CD4-positive, alpha-beta T cell (primary cell): ENCODE measurements around the gene ZC3H13. TPM values are rescaled to one million over a fixed set of nuclear protein-coding genes. Genes with fewer than 3 reads are reported as not detected.

ENCODE experiments used
- ATAC-seq: fragments of 200-7000 bp; cut with Tn5 transposase; one replicate; pipeline ENCODE4 v1.10.0; 2022; ENCODE audit warnings: mild to moderate bottlenecking; ENCODE audit not compliant: poor library complexity
- CTCF ChIA-PET: fragments of 350-600 bp; sonication (Branson Sonifier 250); formaldehyde crosslinking; loops from one replicate; lab custom pipeline; 2021; ENCODE audit warnings: antibody characterized with exemption, inconsistent platforms; lab: Charles Lee
- POLR2A ChIA-PET: fragments of 350-600 bp; sonication (Branson Sonifier 250); formaldehyde crosslinking; loops from one replicate; lab custom pipeline; 2021; ENCODE audit warnings: antibody characterized with exemption, inconsistent platforms; lab: Charles Lee
- DNase-seq, 14 experiments: peaks; one replicate each; pipeline ENCODE4 v3.0.0-alpha.2; 2013 to 2020; ENCODE audit warnings: mixed read lengths in 2 of 14
- H3K27ac ChIP-seq, 2 donors: one replicate each; pipeline versions ENCODE4 v1.5.1 to v1.7.0; 2013; ENCODE audit warnings: low read length in 2 of 2, low read depth in 1 of 2, mild to moderate bottlenecking in 1 of 2
- H3K27me3 ChIP-seq, 2 experiments: 1 replicate in 1 of 2; 2 replicates in 1 of 2; pipeline versions ENCODE4 v1.6.1 to v1.7.0; 2013; ENCODE audit warnings: low read length in 2 of 2, control low read depth in 1 of 2, mild to moderate bottlenecking in 1 of 2, moderate library complexity in 1 of 2; ENCODE audit not compliant: insufficient read depth in 2 of 2, control insufficient read depth in 1 of 2
- H3K36me3 ChIP-seq: one replicate; pipeline ENCODE4 v1.6.1; 2013; ENCODE audit warnings: low read length, control low read depth; ENCODE audit not compliant: insufficient read depth
- H3K4me1 ChIP-seq: one replicate; pipeline ENCODE4 v1.6.1; 2013; ENCODE audit warnings: low read length, control low read depth; ENCODE audit not compliant: insufficient read depth
- H3K4me3 ChIP-seq: one replicate; pipeline ENCODE4 v1.5.1; 2013; ENCODE audit warnings: mild to moderate bottlenecking, low read length, moderate library complexity
- H3K9me3 ChIP-seq, 2 experiments: 1 replicate in 1 of 2; 2 replicates in 1 of 2; pipeline versions ENCODE4 v1.6.1 to v1.7.0; 2013; ENCODE audit warnings: low read length in 2 of 2, mild to moderate bottlenecking in 2 of 2, control low read depth in 1 of 2, moderate library complexity in 1 of 2; ENCODE audit not compliant: control insufficient read depth in 1 of 2, insufficient read depth in 1 of 2
- H3K27ac Mint-ChIP-seq: one replicate; pipeline ENCODE4 v1.8.0; 2020; ENCODE audit warnings: mixed read lengths
- H3K27me3 Mint-ChIP-seq: one replicate; pipeline ENCODE4 v1.8.0; 2021; ENCODE audit warnings: mixed read lengths
- H3K36me3 Mint-ChIP-seq: one replicate; pipeline ENCODE4 v1.8.0; 2021; ENCODE audit warnings: low read depth, mixed read lengths
- H3K4me1 Mint-ChIP-seq: one replicate; pipeline ENCODE4 v1.8.0; 2021; ENCODE audit warnings: low read depth, mixed read lengths
- H3K4me3 Mint-ChIP-seq: one replicate; pipeline ENCODE4 v1.8.0; 2020; ENCODE audit warnings: mild to moderate bottlenecking, mixed read lengths
- H3K9me3 Mint-ChIP-seq: one replicate; pipeline ENCODE4 v1.8.0; 2020; ENCODE audit warnings: mixed read lengths
- intact Hi-C, 2 experiments: fragments of 100-400 bp; cut with DNase I in 1 of 2; cut with micrococcal nuclease in 1 of 2; formaldehyde crosslinking; loops; one replicate each; pipeline versions ENCODE4 v1.15.1 to v1.9.0; 2023 to 2025; cut with DNase I, micrococcal nuclease
- total RNA-seq, 174 experiments: library from RNA in 2 of 174; stranded (reverse) in 2 of 174; gene quantifications; one replicate each; pipeline ENCODE4 v1.2.3 and lab custom pipeline; 2021 to 2026
- TF ChIP-seq, protein P1 (sequence below): fragments of 200-600 bp; IDR thresholded peaks from one replicate; pipeline ENCODE4 v1.8.0; 2022; ENCODE audit warnings: antibody characterized with exemption, mild to moderate bottlenecking

The ZC3H13 gene
- total RNA-seq, 2 experiments from 2014 or later: 36.5 to 43.8 TPM

DNA sequence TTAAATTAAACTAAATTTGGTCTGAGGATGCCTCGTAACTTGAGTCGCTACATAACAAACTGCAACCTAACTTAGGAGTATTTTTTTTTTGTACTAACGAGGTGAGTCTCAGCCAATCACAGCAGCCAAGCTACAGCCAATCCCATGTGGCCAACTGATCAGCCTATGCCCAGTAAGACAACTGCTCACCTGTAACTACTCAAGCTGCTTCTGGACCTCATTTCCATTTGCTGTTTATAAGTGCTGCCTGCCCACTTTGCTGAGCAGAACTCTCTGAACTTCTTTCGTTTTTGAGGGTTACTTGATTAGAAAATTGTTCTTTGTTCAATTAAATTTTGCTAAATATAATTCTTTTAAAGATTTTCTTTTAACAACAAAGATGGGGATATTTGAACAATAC is 48.5 kb upstream of the ZC3H13 start:
- Histone ChIP-seq H3K9me3 (no peaks in the 10 kb centered on the region), H3K27me3 (peaks cover 0 to 3% of the 10 kb centered on the region in 2 experiments), H3K27ac (no peak overlapping the region), H3K4me1 (no peaks in the 10 kb centered on the region), H3K36me3 (no peaks in the 10 kb centered on the region), H3K4me3 (no peak overlapping the region)
- POLR2A ChIA-PET: no interaction called here
- intact Hi-C loops: no loop called here
- H3K36me3 Mint-ChIP-seq: no peaks in the 10 kb centered on the region
- peaks cover 3% of the 10 kb centered on the region for H3K27me3 Mint-ChIP-seq
- no peak for ATAC-seq
- TF ChIP-seq, protein P1, sequence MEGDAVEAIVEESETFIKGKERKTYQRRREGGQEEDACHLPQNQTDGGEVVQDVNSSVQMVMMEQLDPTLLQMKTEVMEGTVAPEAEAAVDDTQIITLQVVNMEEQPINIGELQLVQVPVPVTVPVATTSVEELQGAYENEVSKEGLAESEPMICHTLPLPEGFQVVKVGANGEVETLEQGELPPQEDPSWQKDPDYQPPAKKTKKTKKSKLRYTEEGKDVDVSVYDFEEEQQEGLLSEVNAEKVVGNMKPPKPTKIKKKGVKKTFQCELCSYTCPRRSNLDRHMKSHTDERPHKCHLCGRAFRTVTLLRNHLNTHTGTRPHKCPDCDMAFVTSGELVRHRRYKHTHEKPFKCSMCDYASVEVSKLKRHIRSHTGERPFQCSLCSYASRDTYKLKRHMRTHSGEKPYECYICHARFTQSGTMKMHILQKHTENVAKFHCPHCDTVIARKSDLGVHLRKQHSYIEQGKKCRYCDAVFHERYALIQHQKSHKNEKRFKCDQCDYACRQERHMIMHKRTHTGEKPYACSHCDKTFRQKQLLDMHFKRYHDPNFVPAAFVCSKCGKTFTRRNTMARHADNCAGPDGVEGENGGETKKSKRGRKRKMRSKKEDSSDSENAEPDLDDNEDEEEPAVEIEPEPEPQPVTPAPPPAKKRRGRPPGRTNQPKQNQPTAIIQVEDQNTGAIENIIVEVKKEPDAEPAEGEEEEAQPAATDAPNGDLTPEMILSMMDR: no peak
- H3K4me1 Mint-ChIP-seq: no peaks in the 10 kb centered on the region
- H3K4me3 Mint-ChIP-seq: no peak overlapping the region
- no peak overlapping the region for H3K27ac Mint-ChIP-seq
- no peaks in the 10 kb centered on the region for H3K9me3 Mint-ChIP-seq
- CTCF ChIA-PET: no interaction called here
- DNase-seq: no peak

DNA sequence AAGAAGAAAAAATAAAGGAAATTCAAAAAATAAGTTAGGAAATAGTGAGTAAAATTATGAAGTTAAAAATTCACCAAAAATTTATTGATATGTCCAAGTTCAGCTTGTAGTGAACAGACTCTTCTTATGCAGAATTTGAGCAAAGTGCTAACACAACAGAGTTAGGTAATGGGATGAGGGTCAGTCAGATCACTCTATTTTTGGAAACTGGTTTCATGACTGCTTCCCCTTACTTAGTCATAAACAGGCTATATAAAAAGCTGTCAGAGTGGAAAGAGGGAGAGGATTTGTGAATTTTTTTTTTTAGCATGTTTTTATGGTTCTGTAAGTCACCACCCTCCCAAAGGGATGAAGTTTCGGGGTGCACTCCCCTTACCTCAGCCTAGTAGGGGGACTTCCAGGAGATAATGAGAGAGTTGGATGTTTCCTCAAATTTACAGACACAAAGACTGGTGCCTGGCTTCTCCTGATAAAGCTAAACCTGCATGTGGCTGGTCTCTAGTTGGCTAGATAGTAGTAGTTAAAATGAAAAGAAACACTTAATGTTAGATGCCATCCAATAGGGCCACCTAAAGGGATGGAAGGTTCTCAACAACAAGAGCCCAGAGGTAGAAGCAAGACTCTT is 47.8 kb upstream of the ZC3H13 start:
- Mint-ChIP-seq H3K4me3 (no peak overlapping the region), H3K27me3 (peaks cover 4% of the 10 kb centered on the region), H3K36me3 (no peaks in the 10 kb centered on the region), H3K9me3 (no peaks in the 10 kb centered on the region), H3K27ac (no peak overlapping the region), H3K4me1 (no peaks in the 10 kb centered on the region)
- intact Hi-C loops: no loop called here
- Histone ChIP-seq H3K27ac (no peak overlapping the region), H3K4me1 (no peaks in the 10 kb centered on the region), H3K4me3 (no peak overlapping the region), H3K9me3 (no peaks in the 10 kb centered on the region), H3K36me3 (no peaks in the 10 kb centered on the region), H3K27me3 (peaks cover 0 to 5% of the 10 kb centered on the region in 2 experiments)
- ChIA-PET POLR2A (no interaction called here), CTCF (no interaction called here)
- TF ChIP-seq, protein P1: no peak
- no peak for ATAC-seq
- no peak for DNase-seq

DNA sequence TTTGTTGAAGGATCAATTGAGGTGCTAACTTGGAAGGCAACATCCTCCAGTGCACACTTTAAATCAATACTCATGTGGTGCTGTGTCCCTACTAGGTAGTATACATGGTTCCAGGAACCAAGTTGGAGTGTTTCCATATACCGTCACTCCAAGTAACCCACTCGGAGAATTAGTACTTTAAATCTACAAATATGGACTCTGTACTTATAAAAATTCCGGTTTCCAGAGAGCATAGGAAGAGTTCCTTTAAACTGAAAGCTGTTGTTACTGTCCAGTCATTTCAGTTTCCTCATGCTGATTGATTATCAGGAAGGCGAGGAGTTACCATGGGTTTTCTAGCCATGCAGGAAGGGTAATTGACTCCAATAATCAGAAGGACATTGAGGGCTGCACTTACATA is 45.1 kb upstream of the ZC3H13 start:
- Histone ChIP-seq H3K27ac (no peak overlapping the region), H3K4me1 (no peaks in the 10 kb centered on the region), H3K27me3 (peaks cover 5 to 11% of the 10 kb centered on the region in 2 experiments), H3K9me3 (no peaks in the 10 kb centered on the region), H3K4me3 (no peak overlapping the region), H3K36me3 (no peaks in the 10 kb centered on the region)
- Mint-ChIP-seq H3K4me3 (no peak overlapping the region), H3K9me3 (no peaks in the 10 kb centered on the region), H3K4me1 (no peaks in the 10 kb centered on the region), H3K27me3 (peaks cover 10% of the 10 kb centered on the region), H3K27ac (no peak overlapping the region), H3K36me3 (no peaks in the 10 kb centered on the region)
- ATAC-seq (no peak), DNase-seq (no peak)
- POLR2A ChIA-PET: interaction anchor here (0.7 kb wide), 1 partner anchor 115 kb away, joined by 3 read pairs; no protein-coding TSS in a partner anchor
- CTCF ChIA-PET: no interaction called here
- intact Hi-C loops: no loop called here
- TF ChIP-seq, protein P1: no peak
